HepG2 (cell line): ENCODE measurements around the gene TNFAIP2. TPM values are rescaled to one million over a fixed set of nuclear protein-coding genes. Genes with fewer than 3 reads are reported as not detected.
"Not testable (repeated sequence)": the region's sequence is repeated elsewhere in the genome, so short reads cannot be mapped to it uniquely, and the experiment has no call there.

Experiments
- ARID5B ChIP-seq: IDR thresholded peaks from 2 replicates; pipeline ENCODE4 v1.4.0; 2020; ENCODE audit warnings: mild to moderate bottlenecking, missing genetic modification reagents
- E2F1 ChIP-seq: sonication (generic); formaldehyde crosslinking; IDR thresholded peaks from 2 replicates; pipeline ENCODE4 v1.5.0; 2020; ENCODE audit warnings: missing genetic modification reagents
- HMGXB3 ChIP-seq: sonication (generic); formaldehyde crosslinking; IDR thresholded peaks from 2 replicates; pipeline ENCODE4 v1.4.0; 2020; ENCODE audit warnings: missing genetic modification reagents, borderline replicate concordance
- IRF2 ChIP-seq: IDR thresholded peaks from 2 replicates; pipeline ENCODE4 v1.6.1; 2018; ENCODE audit warnings: missing genetic modification reagents, missing compliant biosample characterization
- MXD1 ChIP-seq: sonication (generic); formaldehyde crosslinking; IDR thresholded peaks from 2 replicates; pipeline ENCODE4 v1.4.0; 2020; ENCODE audit warnings: mild to moderate bottlenecking, missing genetic modification reagents
- NCOA1 ChIP-seq: sonication (generic); formaldehyde crosslinking; IDR thresholded peaks from 2 replicates; pipeline ENCODE4 v1.9.0; 2021; ENCODE audit warnings: missing genetic modification reagents
- NR2F6 ChIP-seq, 2 experiments: IDR thresholded peaks; 2 replicates each; pipeline ENCODE4 v1.6.1; 2016; ENCODE audit warnings: antibody characterized with exemption in 1 of 2, mild to moderate bottlenecking in 1 of 2
- RFXANK ChIP-seq: IDR thresholded peaks from 2 replicates; pipeline ENCODE4 v1.6.1; 2016
- TARDBP ChIP-seq: sonication (generic); formaldehyde crosslinking; IDR thresholded peaks from 2 replicates; pipeline ENCODE4 v1.8.0; 2022; ENCODE audit warnings: mild to moderate bottlenecking, missing genetic modification reagents
- TFDP1 ChIP-seq: IDR thresholded peaks from 2 replicates; pipeline ENCODE4 v1.6.1; 2016; ENCODE audit warnings: missing compliant biosample characterization, missing genetic modification reagents, borderline replicate concordance
- ZNF280D ChIP-seq: sonication (generic); formaldehyde crosslinking; IDR thresholded peaks from 2 replicates; pipeline ENCODE4 v1.5.1; 2020; ENCODE audit warnings: mild to moderate bottlenecking, missing genetic modification reagents
- ZNF414 ChIP-seq: sonication (generic); formaldehyde crosslinking; IDR thresholded peaks from 2 replicates; pipeline ENCODE4 v1.5.0; 2020; ENCODE audit warnings: missing genetic modification reagents
- polyA plus RNA-seq, 8 experiments: library from polyadenylated mRNA; depleted of rRNA in 3 of 8; stranded (reverse) in 7 of 8; unstranded in 1 of 8; fragments of >200 nt; fragmentation: Illumina TruSeq in 4 of 8; extraction: Trizol in 4 of 8; gene quantifications; 2 replicates each; pipeline versions ENCODE4 v1.2.1 to v1.2.3, GENCODE V29; 2011 to 2016; ENCODE audit warnings: low read depth in 4 of 8, missing spikeins in 1 of 8, mixed read lengths in 1 of 8; ENCODE audit not compliant: insufficient read depth in 1 of 8
- total RNA-seq, 5 experiments: library from RNA; depleted of rRNA; stranded (reverse); fragments of >200 nt; fragmentation: Illumina TruSeq; extraction: Trizol; gene quantifications; 2 replicates each; pipeline ENCODE4 v1.2.3, GENCODE V29; 2016; ENCODE audit warnings: low read depth in 1 of 5

Gene TNFAIP2
- total and polyA plus RNA-seq, 2 of the 13 experiments (the other 11 are each of a cell fraction or from before 2014, with no cell fraction given): 0.46 to 1.5 TPM

- TF ChIP-seq MXD1 (CRISPR knock-in tag) (0 out of 2 replicates have a peak, but pooled peaks have one; percentile 4), ZNF414 (0 out of 2 replicates have a peak, but pooled peaks have one; percentile 47), ZNF280D (peak; percentile 92), TARDBP (CRISPR knock-in tag) (peak; percentile 82), IRF2 (CRISPR knock-in tag) (peak; percentile 39; the same call in 1 of the 2 replicates), E2F1 (CRISPR knock-in tag) (0 out of 2 replicates have a peak, but pooled peaks have one; percentile 21), RFXANK (CRISPR knock-in tag) (0 out of 2 replicates have a peak, but pooled peaks have one; percentile 67), ARID5B (CRISPR knock-in tag) (0 out of 2 replicates have a peak, but pooled peaks have one; percentile 7), NR2F6 (CRISPR knock-in tag; IDR thresholded peaks at IDR 0.05) (peak; percentile 67), TFDP1 (peak; percentile 26; the same call in 1 of the 2 replicates), NCOA1 (CRISPR knock-in tag) (peak; percentile 73; the same call in 1 of the 2 replicates), HMGXB3 (CRISPR knock-in tag) (peak; percentile 93)
- TF ChIP-seq NR2F6 (IDR thresholded peaks at IDR 0.05): not testable (repeated sequence)
Measured at GRCh38 chr14:103115086-103115679, 8.1 kb upstream of the TNFAIP2 start (continued).
